Measurements from ENCODE around the gene VGF.

DNA sequence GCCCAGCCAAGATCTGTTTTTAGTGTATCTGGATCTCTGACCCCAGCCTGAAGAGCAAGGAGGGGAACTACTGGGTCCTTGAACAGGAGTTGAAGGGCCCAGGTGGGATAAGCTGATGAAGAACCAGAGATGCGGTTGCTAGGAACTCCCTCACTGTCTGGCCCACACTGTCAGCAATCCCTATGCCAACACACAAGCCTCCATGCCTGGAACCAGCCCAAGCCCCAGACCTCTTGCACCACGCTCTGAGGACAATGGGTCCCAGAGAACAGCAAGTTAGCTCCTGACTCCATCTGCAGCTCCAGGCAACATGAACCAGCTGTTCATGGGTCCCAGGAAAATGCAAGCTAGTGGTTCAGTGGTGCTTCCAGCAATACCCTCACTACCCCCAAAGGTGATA lies 12.3 kb upstream of the VGF start:
- TF ChIP-seq CTCF (optimal IDR thresholded peaks at IDR 0.05 in 1 of 3, IDR thresholded peaks at IDR 0.05 in 1 of 3, conservative IDR thresholded peaks at IDR 0.05 in 1 of 3; ENCODE audit: extremely low read depth in 1 of 3, insufficient read depth in 2 of 3, low read length in 3 of 3) (no peak), EZH2 (IDR thresholded peaks at IDR 0.05; ENCODE audit: low read length) (no peak)
